Muscle layer of colon (tissue), 2 donors: Measurements from ENCODE around the gene KCTD14.
"Not testable (repeated sequence)": the region's sequence is repeated elsewhere in the genome, so short reads cannot be mapped to it uniquely, and the experiment has no call there.

ENCODE experiments used
- H3K27ac ChIP-seq: one replicate; pipeline ENCODE4 v1.7.0; 2013; ENCODE audit warnings: low read depth, mild to moderate bottlenecking, low read length, moderate library complexity
- H3K27me3 ChIP-seq, 2 donors: one replicate each; pipeline ENCODE4 v1.7.0; 2013; ENCODE audit warnings: low read length in 2 of 2, mild to moderate bottlenecking in 2 of 2; ENCODE audit not compliant: insufficient read depth in 2 of 2, control insufficient read depth in 1 of 2
- H3K36me3 ChIP-seq: one replicate; pipeline ENCODE4 v1.7.0; 2013; ENCODE audit warnings: mild to moderate bottlenecking, low read length; ENCODE audit not compliant: insufficient read depth
- H3K4me1 ChIP-seq: one replicate; pipeline ENCODE4 v1.7.0; 2013; ENCODE audit warnings: mild to moderate bottlenecking, low read length; ENCODE audit not compliant: insufficient read depth
- H3K4me3 ChIP-seq, 2 donors: one replicate each; pipeline ENCODE4 v1.7.0; 2013; ENCODE audit warnings: low read length in 2 of 2, low read depth in 1 of 2, mild to moderate bottlenecking in 1 of 2, moderate library complexity in 1 of 2
- H3K9ac ChIP-seq: one replicate; pipeline ENCODE4 v1.7.0; 2013; ENCODE audit warnings: low read length
- H3K9me3 ChIP-seq: one replicate; pipeline ENCODE4 v1.7.0; 2013; ENCODE audit warnings: mild to moderate bottlenecking, low read length
- donor health status: abdominal sarcoma.
- donor health status: Adenocarcinoma of cecum.

Gene KCTD14

GRCh38 chr11:78033040-78033439 lies 10.0 kb upstream of the KCTD14 start:
- H3K9ac ChIP-seq, result no peak overlapping the region
- H3K27me3 ChIP-seq, result no peaks in the 10 kb centered on the region
- no peaks in the 10 kb centered on the region for H3K36me3 ChIP-seq
- H3K9me3 ChIP-seq, result no peaks in the 10 kb centered on the region
- no peak overlapping the region for H3K4me3 ChIP-seq
- peaks cover 22% of the 10 kb centered on the region for H3K4me1 ChIP-seq
- no peak overlapping the region for H3K27ac ChIP-seq

- H3K9me3 ChIP-seq, result no peaks in the 10 kb centered on the region
- no peak overlapping the region for H3K27ac ChIP-seq
Measured at GRCh38 chr11:78032090-78032489, 9.0 kb upstream of the KCTD14 start.

GRCh38 chr11:78031629-78032028 lies 8.6 kb upstream of the KCTD14 start:
- no peak overlapping the region for H3K4me3 ChIP-seq
- H3K9ac ChIP-seq, result no peak overlapping the region
- H3K27me3 ChIP-seq, result no peaks in the 10 kb centered on the region
- H3K4me1 ChIP-seq, result peaks cover 22% of the 10 kb centered on the region
- no peak overlapping the region for H3K27ac ChIP-seq
- H3K9me3 ChIP-seq, result no peaks in the 10 kb centered on the region
- H3K36me3 ChIP-seq, result no peaks in the 10 kb centered on the region

More at GRCh38 chr11:78032090-78032489, 9.0 kb upstream of the KCTD14 start:
- no peaks in the 10 kb centered on the region for H3K36me3 ChIP-seq
- no peak overlapping the region for H3K9ac ChIP-seq
- no peak overlapping the region for H3K4me3 ChIP-seq
- no peaks in the 10 kb centered on the region for H3K27me3 ChIP-seq
- H3K4me1 ChIP-seq, result peaks cover 22% of the 10 kb centered on the region

- Histone ChIP-seq H3K9me3 (no peaks in the 10 kb centered on the region), H3K27me3 (no peaks in the 10 kb centered on the region), H3K27ac (peak overlapping the region; percentile 58), H3K36me3 (no peaks in the 10 kb centered on the region), H3K4me3 (no peak overlapping the region), H3K9ac (no peak overlapping the region), H3K4me1 (peaks cover 22% of the 10 kb centered on the region)
Measured at GRCh38 chr11:78030429-78031325, 7.6 kb upstream of the KCTD14 start.

- not testable (repeated sequence) for H3K4me3 ChIP-seq, H3K9me3 ChIP-seq, H3K27me3 ChIP-seq, H3K9ac ChIP-seq, H3K36me3 ChIP-seq, H3K27ac ChIP-seq
- H3K4me1 ChIP-seq, result peaks cover 25% of the 10 kb centered on the region
Measured at GRCh38 chr11:78028423-78028822, 5.3 kb upstream of the KCTD14 start.

GRCh38 chr11:78027759-78028158 lies 4.7 kb upstream of the KCTD14 start:
- no peaks in the 10 kb centered on the region for H3K27me3 ChIP-seq
- no peak overlapping the region for H3K4me3 ChIP-seq
- H3K36me3 ChIP-seq, result no peaks in the 10 kb centered on the region
- peaks cover 26% of the 10 kb centered on the region for H3K4me1 ChIP-seq
- no peaks in the 10 kb centered on the region for H3K9me3 ChIP-seq
- no peak overlapping the region for H3K27ac ChIP-seq
- H3K9ac ChIP-seq, result no peak overlapping the region

GRCh38 chr11:78025378-78025777 lies 2.3 kb upstream of the KCTD14 start:
- H3K9me3 ChIP-seq, result no peaks in the 10 kb centered on the region
- H3K27me3 ChIP-seq, result no peaks in the 10 kb centered on the region
- no peak overlapping the region for H3K27ac ChIP-seq
- no peak overlapping the region for H3K9ac ChIP-seq
- H3K4me3 ChIP-seq, result no peak overlapping the region
- no peaks in the 10 kb centered on the region for H3K36me3 ChIP-seq
- H3K4me1 ChIP-seq, result peaks cover 15% of the 10 kb centered on the region

- Histone ChIP-seq H3K36me3 (no peaks in the 10 kb centered on the region), H3K4me3 (peak overlapping the region; percentile 61 to 66), H3K27ac (peak overlapping the region; percentile 56), H3K27me3 (no peaks in the 10 kb centered on the region), H3K9me3 (no peaks in the 10 kb centered on the region), H3K4me1 (peaks cover 11% of the 10 kb centered on the region), H3K9ac (peak overlapping the region; percentile 39)
Measured at GRCh38 chr11:78023426-78023825, 350 bp upstream of the KCTD14 start.

- no peaks in the 10 kb centered on the region for H3K27me3 ChIP-seq
- H3K27ac ChIP-seq, result no peak overlapping the region
- no peaks in the 10 kb centered on the region for H3K36me3 ChIP-seq
- no peaks in the 10 kb centered on the region for H3K9me3 ChIP-seq
- no peak overlapping the region for H3K9ac ChIP-seq
- H3K4me3 ChIP-seq, result no peak overlapping the region
- peaks cover 11% of the 10 kb centered on the region for H3K4me1 ChIP-seq
Measured at GRCh38 chr11:78021611-78022010, 1.5 kb downstream of the KCTD14 start.

GRCh38 chr11:78020246-78020645 lies 2.8 kb downstream of the KCTD14 start:
- H3K9me3 ChIP-seq, result no peaks in the 10 kb centered on the region
- H3K4me3 ChIP-seq, result no peak overlapping the region
- no peak overlapping the region for H3K9ac ChIP-seq
- no peak overlapping the region for H3K27ac ChIP-seq
- H3K4me1 ChIP-seq, result peaks cover 11% of the 10 kb centered on the region
- H3K27me3 ChIP-seq, result no peaks in the 10 kb centered on the region
- no peaks in the 10 kb centered on the region for H3K36me3 ChIP-seq

GRCh38 chr11:78019808-78020207 lies 3.3 kb downstream of the KCTD14 start:
- H3K4me3 ChIP-seq, result no peak overlapping the region

GRCh38 chr11:78015878-78016277 lies 7.2 kb downstream of the KCTD14 start:
- Histone ChIP-seq H3K4me3 (no peak overlapping the region), H3K27me3 (no peaks in the 10 kb centered on the region), H3K9me3 (no peaks in the 10 kb centered on the region), H3K4me1 (no peaks in the 10 kb centered on the region), H3K27ac (no peak overlapping the region), H3K36me3 (no peaks in the 10 kb centered on the region), H3K9ac (no peak overlapping the region)

More at GRCh38 chr11:78019808-78020207, 3.3 kb downstream of the KCTD14 start:
- Histone ChIP-seq H3K4me1 (peaks cover 11% of the 10 kb centered on the region), H3K27me3 (no peaks in the 10 kb centered on the region), H3K36me3 (no peaks in the 10 kb centered on the region), H3K9ac (no peak overlapping the region), H3K27ac (no peak overlapping the region), H3K9me3 (no peaks in the 10 kb centered on the region)
